ENCODE data around the gene CCDC83. TPM values are rescaled to one million over a fixed set of nuclear protein-coding genes. Genes with fewer than 3 reads are reported as not detected.

Gene CCDC83
- total RNA-seq, 1 experiment from 2014 or later: not detected

DNA sequence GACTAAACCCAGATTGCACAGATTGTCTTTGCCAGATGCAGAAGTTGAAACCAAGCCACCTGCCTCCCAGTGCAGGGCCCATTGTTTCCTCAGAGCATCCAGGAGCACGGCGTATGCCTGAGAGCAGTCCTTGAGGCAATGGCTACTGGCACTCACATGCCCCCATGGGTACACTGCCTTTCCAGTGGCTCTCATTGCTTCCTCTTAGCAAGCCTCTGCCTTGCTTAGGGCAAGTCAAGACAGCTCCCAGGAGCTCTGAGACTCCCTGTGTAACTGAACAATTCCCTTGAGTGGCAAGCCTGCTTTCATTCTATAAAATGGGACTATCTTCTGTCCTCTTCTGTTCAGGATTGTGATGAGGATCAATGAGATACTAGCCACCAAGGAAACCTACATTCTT, 48.3 kb upstream of the CCDC83 start:
- Histone ChIP-seq H3K4me3 (no peak overlapping the region), H3K27ac (no peak overlapping the region), H3K9me3 (ENCODE audit: insufficient read depth, low read depth) (no peaks in the 10 kb centered on the region), H2AFZ (no peak overlapping the region), H3K36me3 (ENCODE audit: low read depth) (no peaks in the 10 kb centered on the region), H3K9me2 (ENCODE audit: insufficient read depth) (no peaks in the 10 kb centered on the region), H3K4me2 (no peak overlapping the region), H3K27me3 (ENCODE audit: insufficient read depth, low read depth) (no peaks in the 10 kb centered on the region), H4K20me1 (ENCODE audit: insufficient read depth) (no peaks in the 10 kb centered on the region), H3F3A (ENCODE audit: insufficient read depth, low read depth) (peaks cover 15% of the 10 kb centered on the region; the same call in 1 of the 2 replicates), H3K4me1 (replicated peaks; ENCODE audit: insufficient read depth) (peaks cover 17% of the 10 kb centered on the region), H3K79me2 (ENCODE audit: low read depth) (no peaks in the 10 kb centered on the region)
- POLR2A ChIA-PET (ENCODE audit: unreplicated experiment): no interaction called here
- CTCF ChIA-PET: no interaction called here
- TF ChIP-seq, protein P1, sequence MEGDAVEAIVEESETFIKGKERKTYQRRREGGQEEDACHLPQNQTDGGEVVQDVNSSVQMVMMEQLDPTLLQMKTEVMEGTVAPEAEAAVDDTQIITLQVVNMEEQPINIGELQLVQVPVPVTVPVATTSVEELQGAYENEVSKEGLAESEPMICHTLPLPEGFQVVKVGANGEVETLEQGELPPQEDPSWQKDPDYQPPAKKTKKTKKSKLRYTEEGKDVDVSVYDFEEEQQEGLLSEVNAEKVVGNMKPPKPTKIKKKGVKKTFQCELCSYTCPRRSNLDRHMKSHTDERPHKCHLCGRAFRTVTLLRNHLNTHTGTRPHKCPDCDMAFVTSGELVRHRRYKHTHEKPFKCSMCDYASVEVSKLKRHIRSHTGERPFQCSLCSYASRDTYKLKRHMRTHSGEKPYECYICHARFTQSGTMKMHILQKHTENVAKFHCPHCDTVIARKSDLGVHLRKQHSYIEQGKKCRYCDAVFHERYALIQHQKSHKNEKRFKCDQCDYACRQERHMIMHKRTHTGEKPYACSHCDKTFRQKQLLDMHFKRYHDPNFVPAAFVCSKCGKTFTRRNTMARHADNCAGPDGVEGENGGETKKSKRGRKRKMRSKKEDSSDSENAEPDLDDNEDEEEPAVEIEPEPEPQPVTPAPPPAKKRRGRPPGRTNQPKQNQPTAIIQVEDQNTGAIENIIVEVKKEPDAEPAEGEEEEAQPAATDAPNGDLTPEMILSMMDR (conservative IDR thresholded peaks at IDR 0.05): no peak
- TF ChIP-seq EZH2 (IDR thresholded peaks at IDR 0.05; ENCODE audit: low read depth): no peak
- no TSS peak for BruUV-seq (replicated peaks)
- intact Hi-C loops (cut with micrococcal nuclease; ENCODE audit: unreplicated experiment): no loop called here
- no peak for DNase-seq

DNA sequence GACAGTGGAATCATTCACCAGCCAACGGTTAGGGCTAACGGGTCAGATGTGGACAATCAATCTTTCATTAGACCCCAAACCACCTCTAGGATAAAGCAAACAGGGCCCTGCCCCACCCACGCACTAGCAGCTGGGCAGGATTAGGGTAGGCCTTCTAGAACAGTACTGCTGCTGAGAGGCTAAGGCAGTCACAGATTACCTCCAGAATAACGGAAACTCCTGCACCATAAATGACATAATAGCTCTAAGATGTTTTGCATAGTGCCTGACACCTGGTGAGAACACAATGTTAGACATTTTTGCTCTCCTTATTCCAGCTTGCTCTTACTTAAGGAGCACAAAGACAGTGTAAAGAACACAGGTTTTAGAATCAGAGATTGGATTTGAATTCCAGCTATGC, 46.0 kb upstream of the CCDC83 start:
- BruUV-seq (replicated peaks): no TSS peak
- Histone ChIP-seq H3K27me3 (ENCODE audit: insufficient read depth, low read depth) (no peaks in the 10 kb centered on the region), H2AFZ (no peak overlapping the region), H3K79me2 (ENCODE audit: low read depth) (no peaks in the 10 kb centered on the region), H3K4me1 (replicated peaks; ENCODE audit: insufficient read depth) (peaks cover 17% of the 10 kb centered on the region), H3K27ac (no peak overlapping the region), H4K20me1 (ENCODE audit: insufficient read depth) (no peaks in the 10 kb centered on the region), H3K4me3 (peak overlapping the region; percentile 81; the same call in 1 of the 2 replicates), H3K9me3 (ENCODE audit: insufficient read depth, low read depth) (no peaks in the 10 kb centered on the region), H3K4me2 (peak overlapping the region; percentile 97), H3K36me3 (ENCODE audit: low read depth) (no peaks in the 10 kb centered on the region), H3F3A (ENCODE audit: insufficient read depth, low read depth) (peaks cover 9% of the 10 kb centered on the region; the same call in 1 of the 2 replicates), H3K9me2 (ENCODE audit: insufficient read depth) (no peaks in the 10 kb centered on the region)
- CTCF ChIA-PET: no interaction called here
- TF ChIP-seq, protein P1 (conservative IDR thresholded peaks at IDR 0.05): no peak
- no peak for TF ChIP-seq EZH2 (IDR thresholded peaks at IDR 0.05; ENCODE audit: low read depth)
- intact Hi-C loops (cut with micrococcal nuclease; ENCODE audit: unreplicated experiment): no loop called here
- DNase-seq: no peak
- POLR2A ChIA-PET (ENCODE audit: unreplicated experiment): interaction anchor here (0.6 kb wide), 1 partner anchor 226 kb away, joined by 5 read pairs; no protein-coding TSS in a partner anchor

DNA sequence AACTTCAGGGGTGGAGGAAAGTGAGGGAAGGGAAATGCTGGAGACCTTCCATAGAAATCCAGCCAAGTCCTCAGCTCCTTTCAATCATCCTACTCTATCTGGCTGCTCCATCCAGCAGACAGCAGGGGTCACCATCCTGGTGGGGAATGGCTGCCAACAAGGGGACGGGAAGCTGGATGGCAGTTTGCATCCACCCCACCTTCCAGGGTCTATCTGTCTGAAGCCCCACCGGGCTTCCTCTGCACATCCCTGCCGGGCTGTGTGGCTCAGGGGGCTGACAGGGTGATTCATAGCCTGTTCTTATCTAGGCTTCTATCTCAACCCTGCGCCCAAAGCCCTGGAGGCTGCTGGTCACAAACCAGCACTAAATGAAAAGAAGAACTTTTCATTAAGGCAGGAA, 45.3 kb upstream of the CCDC83 start:
- H3K27ac ChIP-seq: no peak overlapping the region
- peak in 1 of 2 experiments; percentile 60 for DNase-seq
- POLR2A ChIA-PET (ENCODE audit: unreplicated experiment): no interaction called here

More for the DNA sequence above, 45.3 kb upstream of the CCDC83 start:
- no peaks in the 10 kb centered on the region for H3K27me3 ChIP-seq (ENCODE audit: insufficient read depth, low read depth)
- intact Hi-C loops (cut with micrococcal nuclease; ENCODE audit: unreplicated experiment): loop anchor here (1.0 to 2.0 kb wide), 2 partner anchors 35 to 41 kb away; no protein-coding TSS in a partner anchor
- CTCF ChIA-PET: no interaction called here
- H3K9me2 ChIP-seq (ENCODE audit: insufficient read depth): no peaks in the 10 kb centered on the region
- no peaks in the 10 kb centered on the region for H3K79me2 ChIP-seq (ENCODE audit: low read depth)
- H4K20me1 ChIP-seq (ENCODE audit: insufficient read depth): no peaks in the 10 kb centered on the region
- no peaks in the 10 kb centered on the region for H3K36me3 ChIP-seq (ENCODE audit: low read depth)
- H3K4me2 ChIP-seq: peak overlapping the region; percentile 97
- no peak for TF ChIP-seq EZH2 (IDR thresholded peaks at IDR 0.05; ENCODE audit: low read depth)
- TF ChIP-seq, protein P1 (conservative IDR thresholded peaks at IDR 0.05): no peak; the same call in 1 of the 2 replicates
- peaks cover 9% of the 10 kb centered on the region; the same call in 1 of the 2 replicates for H3F3A ChIP-seq (ENCODE audit: insufficient read depth, low read depth)
- H3K4me3 ChIP-seq: peak overlapping the region; percentile 81; the same call in 1 of the 2 replicates
- no peaks in the 10 kb centered on the region for H3K9me3 ChIP-seq (ENCODE audit: insufficient read depth, low read depth)
- BruUV-seq (replicated peaks): no TSS peak
- H3K4me1 ChIP-seq (replicated peaks; ENCODE audit: insufficient read depth): peaks cover 24% of the 10 kb centered on the region
- H2AFZ ChIP-seq: peak overlapping the region; percentile 85; the same call in 1 of the 2 replicates

All from PC-9 (cell line).